Tibial nerve (tissue), 4 donors: ENCODE data around the gene CAP2. TPM values are rescaled to one million over a fixed set of nuclear protein-coding genes. Genes with fewer than 3 reads are reported as not detected.
A peak's percentile ranks its signal among the peaks of the same experiment; 100 is the strongest.

Experiments
- DNase-seq, 2 donors: peaks; one replicate each; pipeline ENCODE4 v3.0.0-alpha.2; 2019; ENCODE audit warnings: low spot score in 2 of 2
- H3K27ac ChIP-seq, 4 donors: fragments of 200-600 bp; sonication (generic) in 3 of 4; one replicate each; pipeline ENCODE4 v1.5.1; 2017 to 2019; ENCODE audit warnings: mild to moderate bottlenecking in 1 of 4
- H3K27me3 ChIP-seq, 2 donors: fragments of 200-600 bp; sonication (generic) in 1 of 2; one replicate each; pipeline versions ENCODE4 v1.5.1 to v1.6.0; 2017 to 2019
- H3K36me3 ChIP-seq, 3 donors: fragments of 200-600 bp; sonication (generic); one replicate each; pipeline ENCODE4 v1.5.1; 2018 to 2019
- H3K4me1 ChIP-seq, 4 donors: fragments of 200-600 bp; sonication (generic) in 3 of 4; one replicate each; pipeline ENCODE4 v1.5.1; 2017 to 2019
- H3K4me3 ChIP-seq, 4 donors: fragments of 200-600 bp; sonication (generic) in 3 of 4; one replicate each; pipeline ENCODE4 v1.5.1; 2017 to 2019; ENCODE audit warnings: mild to moderate bottlenecking in 1 of 4, moderate library complexity in 1 of 4
- H3K9me3 ChIP-seq, 4 donors: fragments of 200-600 bp; sonication (generic) in 3 of 4; one replicate each; pipeline ENCODE4 v1.5.1; 2017 to 2019
- CTCF ChIP-seq, 5 experiments: fragments of 200-600 bp in 3 of 5; fragments of 450-650 bp in 2 of 5; sonication (generic) in 3 of 5; IDR thresholded peaks; one replicate each; pipeline ENCODE4 v1.5.1; 2016 to 2019; ENCODE audit warnings: antibody characterized with exemption in 5 of 5, mild to moderate bottlenecking in 3 of 5, moderate library complexity in 2 of 5
- EP300 ChIP-seq, 2 donors: sonication (generic); formaldehyde crosslinking; IDR thresholded peaks; one replicate each; pipeline ENCODE4 v1.6.1; 2017; ENCODE audit warnings: antibody characterized with exemption in 2 of 2, mild to moderate bottlenecking in 1 of 2
- POLR2A ChIP-seq, 2 donors: fragments of 450-650 bp; IDR thresholded peaks; one replicate each; pipeline ENCODE4 v1.6.1; 2017; ENCODE audit warnings: antibody characterized with exemption in 2 of 2, mild to moderate bottlenecking in 2 of 2, moderate library complexity in 2 of 2
- WGBS, 2 donors: methylation state at CpG; one replicate each; pipeline ENCODE4 v1.1.5; 2018; 5-methylcytosine and 5-hydroxymethylcytosine counted together
- total RNA-seq, 4 donors: library from RNA; depleted of rRNA; stranded (reverse); fragments of >200 nt; gene quantifications; one replicate each; pipeline ENCODE4 v1.1.0, GENCODE V29; 2016

CAP2 gene
- total RNA-seq, 4 donors from 2014 or later: 4.2 to 11.8 (median 4.8) TPM

DNA sequence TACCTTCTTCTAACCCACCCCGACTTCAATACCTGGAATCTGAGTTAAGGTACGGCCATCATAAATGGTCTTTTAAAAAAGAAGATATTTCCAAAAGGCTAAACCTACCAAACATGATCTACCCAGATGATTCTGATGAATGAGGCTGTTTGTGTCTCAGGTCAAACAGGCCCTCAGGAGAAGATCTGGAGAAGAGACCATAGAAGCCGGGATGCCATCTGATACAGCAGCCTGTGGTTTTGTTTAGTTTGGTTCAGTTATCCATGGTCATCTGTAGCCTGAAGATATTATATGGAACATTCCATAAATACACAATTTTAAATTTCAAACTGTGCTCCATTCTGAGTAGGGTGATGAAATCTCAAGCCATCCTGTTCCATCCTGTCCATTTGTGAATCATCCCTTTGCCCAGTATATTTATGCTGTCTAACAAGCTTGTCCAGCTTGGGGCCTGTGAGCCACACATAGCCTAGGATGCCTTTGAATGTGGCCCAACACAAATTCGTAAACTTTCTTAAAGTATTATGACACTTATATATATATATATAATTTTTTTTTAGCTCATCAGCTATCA, 4.0 kb upstream of the CAP2 start:
- Histone ChIP-seq H3K27me3 (peaks cover 0 to 4% of the 10 kb centered on the region in 2 donors), H3K27ac (no peak overlapping the region), H3K9me3 (no peaks in the 10 kb centered on the region), H3K36me3 (no peaks in the 10 kb centered on the region), H3K4me1 (peaks cover 0 to 13% (median 0%) of the 10 kb centered on the region in 4 donors), H3K4me3 (no peak overlapping the region)
- no peak for DNase-seq
- no peak for TF ChIP-seq CTCF (IDR thresholded peaks at IDR 0.05)
- no peak for TF ChIP-seq EP300 (IDR thresholded peaks at IDR 0.05)
- no peak for TF ChIP-seq POLR2A (IDR thresholded peaks at IDR 0.05)
- WGBS, 2 donors: 95 to 98% methylated on average over 4 of the region's 4 CpGs

DNA sequence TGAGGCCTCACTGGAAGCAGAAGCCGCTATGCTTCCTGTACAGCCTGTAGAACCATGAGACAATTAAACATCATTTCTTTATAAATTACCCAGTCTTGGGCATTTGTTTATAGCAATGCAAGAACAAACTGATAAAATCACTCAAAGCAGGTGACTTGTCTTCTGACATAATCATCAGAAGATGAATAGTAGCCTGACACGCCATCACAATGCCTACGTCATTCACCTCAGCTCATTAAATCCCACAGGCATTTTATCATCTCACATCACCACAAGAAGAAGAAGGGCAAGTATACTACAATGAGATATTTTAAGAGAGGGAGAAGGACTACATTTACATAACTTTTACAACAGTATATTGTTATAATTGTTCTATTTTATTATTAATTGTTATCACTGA, 3.1 kb upstream of the CAP2 start:
- Histone ChIP-seq H3K36me3 (no peaks in the 10 kb centered on the region), H3K9me3 (no peaks in the 10 kb centered on the region), H3K27ac (no peak overlapping the region), H3K4me1 (peaks cover 0 to 17% (median 0%) of the 10 kb centered on the region in 4 donors), H3K4me3 (no peak overlapping the region), H3K27me3 (peaks cover 0 to 4% of the 10 kb centered on the region in 2 donors)
- DNase-seq: no peak
- TF ChIP-seq EP300 (IDR thresholded peaks at IDR 0.05) (no peak), CTCF (IDR thresholded peaks at IDR 0.05) (no peak), POLR2A (IDR thresholded peaks at IDR 0.05) (no peak)
- 96 to 97% methylated on average over 3 of the region's 3 CpGs for WGBS, 2 donors

DNA sequence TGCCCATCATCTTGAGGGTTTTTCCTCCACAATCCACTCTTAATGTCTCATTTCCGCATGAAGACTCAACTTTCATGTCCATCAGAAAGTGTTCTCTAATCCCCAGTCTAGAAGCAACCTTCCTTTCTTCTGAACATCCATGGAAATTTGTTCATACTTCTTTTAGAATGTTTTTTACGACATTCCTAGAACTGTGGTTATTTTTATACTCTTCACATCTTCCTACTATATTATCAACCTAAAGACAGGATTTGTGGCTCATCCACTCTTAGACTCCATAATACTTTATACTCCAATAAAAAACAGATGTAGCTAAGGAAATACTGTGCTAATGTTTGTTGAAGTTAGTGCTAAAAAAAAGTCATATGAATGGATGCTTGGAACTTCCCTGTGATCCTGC, 1.4 kb upstream of the CAP2 start:
- TF ChIP-seq EP300 (IDR thresholded peaks at IDR 0.05) (no peak), POLR2A (IDR thresholded peaks at IDR 0.05) (no peak), CTCF (IDR thresholded peaks at IDR 0.05) (no peak)
- Histone ChIP-seq H3K27ac (no peak overlapping the region), H3K27me3 (peaks cover 0 to 4% of the 10 kb centered on the region in 2 donors), H3K9me3 (no peaks in the 10 kb centered on the region), H3K36me3 (no peaks in the 10 kb centered on the region), H3K4me3 (no peak overlapping the region), H3K4me1 (peaks cover 0 to 17% (median 0%) of the 10 kb centered on the region in 4 donors)
- DNase-seq: no peak
- 89 to 93% methylated on average over 2 of the region's 2 CpGs for WGBS, 2 donors

GRCh38 chr6:17393892-17394631, 667 bp downstream of the CAP2 start:
- WGBS, 2 donors: 1 to 2% methylated on average over 22 to 46 of the region's 55 CpGs
- no peaks in the 10 kb centered on the region for H3K9me3 ChIP-seq
- DNase-seq: peak in 1 of 2 donors; percentile 10
- H3K27ac ChIP-seq: peak overlapping the region; percentile 50 to 83 (median 64)
- peak overlapping the region; percentile 37 to 84 (median 58) for H3K4me3 ChIP-seq
- TF ChIP-seq CTCF (IDR thresholded peaks at IDR 0.05) (no peak), POLR2A (IDR thresholded peaks at IDR 0.05) (no peak), EP300 (IDR thresholded peaks at IDR 0.05) (no peak)
- H3K4me1 ChIP-seq: peaks cover 0 to 17% (median 0%) of the 10 kb centered on the region in 4 donors
- peaks cover 0 to 4% of the 10 kb centered on the region in 2 donors for H3K27me3 ChIP-seq
- H3K36me3 ChIP-seq: no peaks in the 10 kb centered on the region

DNA sequence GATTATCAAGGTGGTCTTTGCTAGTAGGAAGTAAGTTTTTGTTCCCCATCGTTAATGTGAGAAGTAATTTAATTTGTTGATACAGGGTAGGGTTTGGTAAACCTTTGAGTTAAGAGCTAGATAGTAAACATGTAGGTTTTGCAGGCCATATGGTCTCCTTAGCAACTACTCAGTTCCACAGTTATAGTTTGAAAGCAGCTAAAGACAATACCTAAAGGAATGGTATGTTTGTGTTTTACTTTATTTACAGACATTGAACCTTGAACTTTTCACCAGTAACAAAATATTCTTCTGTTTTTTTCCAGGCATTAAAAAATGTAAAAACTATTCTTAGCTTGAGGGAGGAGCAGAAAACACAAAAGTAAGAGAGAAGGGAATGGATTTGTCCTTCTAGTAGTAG, 1.7 kb downstream of the CAP2 start:
- Histone ChIP-seq H3K36me3 (no peaks in the 10 kb centered on the region), H3K4me1 (peaks cover 0 to 17% (median 0%) of the 10 kb centered on the region in 4 donors), H3K4me3 (no peak overlapping the region), H3K27ac (no peak overlapping the region), H3K27me3 (peaks cover 0 to 4% of the 10 kb centered on the region in 2 donors), H3K9me3 (no peaks in the 10 kb centered on the region)
- no peak for DNase-seq
- TF ChIP-seq CTCF (IDR thresholded peaks at IDR 0.05) (no peak), EP300 (IDR thresholded peaks at IDR 0.05) (no peak), POLR2A (IDR thresholded peaks at IDR 0.05) (no peak)
- WGBS, 2 donors: 58 to 67% methylated on average over 1 of the region's 1 CpG
